GM18867 (cell line): Measurements from ENCODE around the gene ASPSCR1.
"Not testable (repeated sequence)": the region's sequence is repeated elsewhere in the genome, so short reads cannot be mapped to it uniquely, and the experiment has no call there.

Source experiments
- ATAC-seq: cut with Tn5 transposase; IDR thresholded peaks from one replicate; pipeline ENCODE4 v1.9.1; 2021; ENCODE audit warnings: mild to moderate bottlenecking, moderate library complexity; ENCODE audit not compliant: unreplicated experiment

ASPSCR1 gene

GRCh38 chr17:81941484-81942166 lies 35.8 kb upstream of the ASPSCR1 start:
- no peak for ATAC-seq

GRCh38 chr17:81942167-81942553 lies 35.3 kb upstream of the ASPSCR1 start:
- ATAC-seq = no peak

GRCh38 chr17:81944858-81945257 lies 32.6 kb upstream of the ASPSCR1 start:
- no peak for ATAC-seq

GRCh38 chr17:81947189-81947588 lies 30.2 kb upstream of the ASPSCR1 start, which contains the start of gene MYADML2:
TSS of gene MYADML2 (minus strand) at chr17:81947233. CDS start at chr17:81941741, 5,492 bp downstream.
- ATAC-seq = no peak

- no peak for ATAC-seq
Measured at GRCh38 chr17:81948635-81949378, 28.6 kb upstream of the ASPSCR1 start.

GRCh38 chr17:81950501-81950900 lies 26.9 kb upstream of the ASPSCR1 start:
- no peak for ATAC-seq

GRCh38 chr17:81951785-81952684 lies 25.4 kb upstream of the ASPSCR1 start:
- ATAC-seq = no peak

- no peak for ATAC-seq
Measured at GRCh38 chr17:81952792-81953228, 24.6 kb upstream of the ASPSCR1 start.

GRCh38 chr17:81953443-81953842 lies 24.0 kb upstream of the ASPSCR1 start:
- not testable (repeated sequence) for ATAC-seq

GRCh38 chr17:81954131-81955057 lies 23.0 kb upstream of the ASPSCR1 start:
- no peak for ATAC-seq

GRCh38 chr17:81955058-81955681 lies 22.3 kb upstream of the ASPSCR1 start:
- no peak for ATAC-seq

GRCh38 chr17:81955756-81956544 lies 21.5 kb upstream of the ASPSCR1 start:
- ATAC-seq = no peak

- ATAC-seq = no peak
Measured at GRCh38 chr17:81956607-81957589, 20.5 kb upstream of the ASPSCR1 start.

- no peak for ATAC-seq
Measured at GRCh38 chr17:81957691-81958432, 19.6 kb upstream of the ASPSCR1 start.

GRCh38 chr17:81958633-81959342 lies 18.6 kb upstream of the ASPSCR1 start:
- ATAC-seq = no peak

- peak; percentile 40 for ATAC-seq
Measured at GRCh38 chr17:81959362-81960129, 17.9 kb upstream of the ASPSCR1 start.
